Measurements from ENCODE around the gene CENPP.

The CENPP gene

DNA sequence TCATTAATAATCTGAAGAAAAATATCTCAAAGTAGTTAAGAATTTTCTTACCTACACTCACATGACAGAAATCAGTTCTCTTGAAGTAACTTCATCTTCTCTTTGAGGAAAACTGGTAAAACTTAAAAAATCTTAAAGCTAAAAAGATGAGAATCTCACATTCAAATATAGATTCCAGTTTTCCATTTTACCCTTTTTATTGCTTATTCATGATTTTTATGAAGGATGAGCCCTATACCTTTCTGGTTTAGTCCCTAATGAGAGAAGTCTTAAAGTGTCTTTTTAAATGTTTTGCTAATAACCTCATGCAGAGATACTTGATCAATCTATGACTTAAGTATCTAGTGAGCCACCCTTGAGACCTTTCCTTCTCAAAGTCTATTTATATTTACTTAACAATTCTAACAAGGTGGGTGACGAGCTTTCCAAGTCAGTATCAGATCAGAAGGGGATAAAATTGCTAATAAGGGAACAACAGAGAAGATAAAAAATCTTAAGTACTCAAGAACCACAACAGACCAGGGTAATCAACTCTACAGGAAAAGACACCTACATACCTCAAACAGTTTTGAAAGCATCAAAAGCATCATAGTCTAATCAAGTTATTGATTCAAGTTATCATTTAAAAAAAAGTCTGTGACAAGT, 34.8 kb upstream of the CENPP start:
- Histone ChIP-seq H3K36me3 (peaks cover 6% of the 10 kb centered on the region), H3K27me3 (no peaks in the 10 kb centered on the region), H3K4me3 (ENCODE audit: low read depth in 1 of 2, low read length in 1 of 2) (no peak overlapping the region), H3K4me1 (ENCODE audit: control insufficient read depth in 1 of 2, insufficient read depth in 1 of 2, low read depth in 1 of 2, low read length in 1 of 2) (peaks cover 17 to 21% of the 10 kb centered on the region in 2 experiments), H3K9me3 (no peaks in the 10 kb centered on the region), H3K27ac (no peak overlapping the region)
- no peak for TF ChIP-seq CTCF (IDR thresholded peaks at IDR 0.05)

DNA sequence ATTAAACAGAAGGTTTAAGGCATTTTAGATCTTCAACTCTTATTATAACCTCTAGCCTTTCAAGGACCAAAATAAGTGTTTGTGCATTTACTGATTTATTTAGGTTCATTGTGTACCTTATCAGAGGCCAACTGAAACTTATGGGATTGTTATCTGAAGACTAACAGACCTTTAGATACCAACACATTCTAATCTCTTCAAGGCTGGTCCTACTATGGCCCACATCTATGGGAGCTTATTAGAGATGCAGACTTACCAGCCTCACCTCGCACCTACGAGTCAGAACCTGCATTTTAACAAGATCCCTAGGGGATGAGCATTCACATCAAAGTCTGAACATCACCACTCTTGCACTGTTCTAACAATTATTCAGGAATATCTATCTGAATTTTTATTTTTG, 34.2 kb upstream of the CENPP start:
- Histone ChIP-seq H3K4me1 (ENCODE audit: control insufficient read depth in 1 of 2, insufficient read depth in 1 of 2, low read depth in 1 of 2, low read length in 1 of 2) (peaks cover 17 to 21% of the 10 kb centered on the region in 2 experiments), H3K4me3 (ENCODE audit: low read depth in 1 of 2, low read length in 1 of 2) (no peak overlapping the region), H3K36me3 (no peaks in the 10 kb centered on the region), H3K27ac (no peak overlapping the region), H3K9me3 (no peaks in the 10 kb centered on the region), H3K27me3 (no peaks in the 10 kb centered on the region)
- TF ChIP-seq CTCF (IDR thresholded peaks at IDR 0.05): no peak

DNA sequence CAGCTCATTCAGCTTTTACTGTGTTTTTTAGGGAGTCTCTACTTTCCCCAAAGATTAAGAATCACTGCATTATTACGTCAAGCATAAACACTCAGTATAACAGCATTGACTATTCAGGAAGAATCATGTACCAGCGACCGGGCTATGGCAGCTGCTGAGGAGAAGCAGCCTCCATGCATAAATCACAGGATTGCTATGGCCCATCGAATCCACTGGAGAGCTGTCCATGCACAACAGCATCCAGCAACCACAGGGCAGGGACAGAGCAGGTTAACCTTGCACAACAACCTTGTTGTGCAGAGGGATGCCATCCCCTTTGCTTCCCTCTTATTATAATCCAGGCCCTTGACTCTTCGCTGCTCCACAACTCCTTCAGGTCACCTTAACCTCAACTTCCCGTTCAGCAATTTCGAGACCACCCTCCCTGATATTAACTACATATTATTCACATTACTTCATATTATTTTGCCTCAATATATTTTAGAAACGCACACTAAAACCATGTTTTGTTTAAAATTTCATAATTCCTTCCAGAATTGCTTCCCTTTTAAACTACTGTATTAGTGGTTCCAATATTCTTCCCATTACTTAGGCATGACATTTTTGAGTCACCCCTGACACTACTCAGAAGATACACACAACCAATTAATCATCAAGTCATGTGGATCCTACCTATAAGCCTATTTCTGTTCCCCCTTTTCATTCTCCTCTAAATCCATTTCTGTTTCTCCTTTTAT, 33.2 kb upstream of the CENPP start:
- Histone ChIP-seq H3K4me1 (ENCODE audit: control insufficient read depth in 1 of 2, insufficient read depth in 1 of 2, low read depth in 1 of 2, low read length in 1 of 2) (peaks cover 17 to 21% of the 10 kb centered on the region in 2 experiments), H3K4me3 (ENCODE audit: low read depth in 1 of 2, low read length in 1 of 2) (no peak overlapping the region), H3K27me3 (no peaks in the 10 kb centered on the region), H3K9me3 (no peaks in the 10 kb centered on the region), H3K27ac (peak overlapping the region; percentile 8), H3K36me3 (no peaks in the 10 kb centered on the region)
- TF ChIP-seq CTCF (IDR thresholded peaks at IDR 0.05): no peak

GRCh38 chr9:92293075-92293354, 32.7 kb upstream of the CENPP start:
- Histone ChIP-seq H3K4me1 (ENCODE audit: control insufficient read depth in 1 of 2, insufficient read depth in 1 of 2, low read depth in 1 of 2, low read length in 1 of 2) (peaks cover 17 to 21% of the 10 kb centered on the region in 2 experiments), H3K36me3 (peaks cover 2% of the 10 kb centered on the region), H3K27me3 (no peaks in the 10 kb centered on the region), H3K4me3 (ENCODE audit: low read depth in 1 of 2, low read length in 1 of 2) (peak overlapping the region; percentile 69), H3K27ac (peak overlapping the region; percentile 8), H3K9me3 (no peaks in the 10 kb centered on the region)
- no peak for TF ChIP-seq CTCF (IDR thresholded peaks at IDR 0.05)

GRCh38 chr9:92293452-92294296, 32.1 kb upstream of the CENPP start, which contains the start of gene IARS1:
Gene IARS1, minus strand, starts transcription at chr9:92293697. Its CDS starts 4,278 bp downstream, at chr9:92289419.
- H3K27me3 ChIP-seq: no peaks in the 10 kb centered on the region
- peak; percentile 35 for TF ChIP-seq CTCF (IDR thresholded peaks at IDR 0.05)
- peak within 1 kb of the TSS; percentile 69 for H3K4me3 ChIP-seq (ENCODE audit: low read depth in 1 of 2, low read length in 1 of 2)
- H3K9me3 ChIP-seq: no peaks in the 10 kb centered on the region
- peak within 1 kb of the TSS; percentile 57 for H3K27ac ChIP-seq
- H3K4me1 ChIP-seq (ENCODE audit: control insufficient read depth in 1 of 2, insufficient read depth in 1 of 2, low read depth in 1 of 2, low read length in 1 of 2): peaks cover 17 to 21% of the 10 kb centered on the region in 2 experiments
- peaks cover 9% of the 10 kb centered on the region for H3K36me3 ChIP-seq
